Measurements from ENCODE around the gene HUS1. TPM values are rescaled to one million over a fixed set of nuclear protein-coding genes. Genes with fewer than 3 reads are reported as not detected.
"Not testable (repeated sequence)": the region's sequence is repeated elsewhere in the genome, so short reads cannot be mapped to it uniquely, and the experiment has no call there.

Gene HUS1
- polyA plus RNA-seq, 4 donors = 15.3 to 28.2 (median 20.8) TPM

- DNase-seq (ENCODE audit: low read depth in 4 of 4, low spot score in 2 of 4) = no peak
These were observed 32.6 kb downstream of the HUS1 start for GRCh38 chr7:47946581-47947354.

GRCh38 chr7:47945261-47946015 is 34.0 kb downstream of the HUS1 start:
- peak in 3 of 4 donors; percentile 29 to 45 (median 39) for DNase-seq (ENCODE audit: low read depth in 4 of 4, low spot score in 2 of 4)

GRCh38 chr7:47944536-47945260 is 34.7 kb downstream of the HUS1 start:
- no peak for DNase-seq (ENCODE audit: low read depth in 4 of 4, low spot score in 2 of 4)

- no peak for DNase-seq (ENCODE audit: low read depth in 4 of 4, low spot score in 2 of 4)
These were observed 35.5 kb downstream of the HUS1 start for GRCh38 chr7:47943676-47944474.

GRCh38 chr7:47942651-47943050 is 36.8 kb downstream of the HUS1 start:
- not testable (repeated sequence) for DNase-seq (ENCODE audit: low read depth in 4 of 4, low spot score in 2 of 4)

- no peak for DNase-seq (ENCODE audit: low read depth in 4 of 4, low spot score in 2 of 4)
These were observed 37.3 kb downstream of the HUS1 start for GRCh38 chr7:47942132-47942531.

GRCh38 chr7:47941136-47941844 is 38.1 kb downstream of the HUS1 start:
- no peak for DNase-seq (ENCODE audit: low read depth in 4 of 4, low spot score in 2 of 4)

GRCh38 chr7:47940088-47941013 is 39.1 kb downstream of the HUS1 start:
- DNase-seq (ENCODE audit: low read depth in 4 of 4, low spot score in 2 of 4) = no peak

GRCh38 chr7:47939425-47940036 is 39.9 kb downstream of the HUS1 start:
- DNase-seq (ENCODE audit: low read depth in 4 of 4, low spot score in 2 of 4) = no peak

GRCh38 chr7:47938574-47939165 is 40.7 kb downstream of the HUS1 start:
- DNase-seq (ENCODE audit: low read depth in 4 of 4, low spot score in 2 of 4) = no peak

GRCh38 chr7:47937711-47938573 is 41.5 kb downstream of the HUS1 start:
- no peak for DNase-seq (ENCODE audit: low read depth in 4 of 4, low spot score in 2 of 4)

- no peak for DNase-seq (ENCODE audit: low read depth in 4 of 4, low spot score in 2 of 4)
These were observed 42.2 kb downstream of the HUS1 start for GRCh38 chr7:47937065-47937687.

GRCh38 chr7:47936323-47936722 is 43.1 kb downstream of the HUS1 start:
- no peak for DNase-seq (ENCODE audit: low read depth in 4 of 4, low spot score in 2 of 4)

GRCh38 chr7:47935336-47935735 is 44.1 kb downstream of the HUS1 start:
- no peak for DNase-seq (ENCODE audit: low read depth in 4 of 4, low spot score in 2 of 4)

- no peak for DNase-seq (ENCODE audit: low read depth in 4 of 4, low spot score in 2 of 4)
These were observed 44.6 kb downstream of the HUS1 start for GRCh38 chr7:47934831-47935230.

- DNase-seq (ENCODE audit: low read depth in 4 of 4, low spot score in 2 of 4) = no peak
These were observed 46.2 kb downstream of the HUS1 start for GRCh38 chr7:47933215-47933614.

Measured in left renal cortex interstitium (tissue), 4 donors.